Astrocyte (in vitro differentiated cells and primary cell): ENCODE measurements around the gene MED22. TPM values are rescaled to one million over a fixed set of nuclear protein-coding genes. Genes with fewer than 3 reads are reported as not detected.

Source experiments
- DNase-seq: peaks from one replicate; pipeline ENCODE4 v3.0.0-alpha.2; 2010; ENCODE audit warnings: low read depth
- FAIRE-seq: peaks from 2 replicates; lab custom pipeline; 2011; peaks lifted over from hg19 to GRCh38; lab: Jason Lieb, UNC
- H2AFZ ChIP-seq: 2 replicates; pipeline ENCODE4 v1.6.0; 2012; ENCODE audit warnings: low read depth, low read length, inconsistent platforms
- H3K27ac ChIP-seq: 2 replicates; pipeline ENCODE4 v1.5.1; 2011; ENCODE audit warnings: low read depth, low read length, inconsistent platforms
- H3K27me3 ChIP-seq: 2 replicates; pipeline ENCODE4 v1.6.0; 2011; ENCODE audit warnings: low read length, inconsistent platforms; ENCODE audit not compliant: insufficient read depth
- H3K36me3 ChIP-seq: 2 replicates; pipeline ENCODE4 v1.5.1; 2011; ENCODE audit warnings: low read length, inconsistent platforms; ENCODE audit not compliant: insufficient read depth
- H3K4me1 ChIP-seq: 2 replicates; pipeline ENCODE4 v1.5.1; 2011; ENCODE audit warnings: low read length, inconsistent platforms; ENCODE audit not compliant: insufficient read depth
- H3K4me2 ChIP-seq: 2 replicates; pipeline ENCODE4 v1.6.0; 2012; ENCODE audit warnings: low read length, inconsistent platforms
- H3K4me3 ChIP-seq: 2 replicates; pipeline ENCODE4 v1.5.1; 2011; ENCODE audit warnings: low read depth, mild to moderate bottlenecking, low read length, inconsistent platforms; ENCODE audit not compliant: insufficient read depth
- H3K79me2 ChIP-seq: 2 replicates; pipeline ENCODE4 v1.6.0; 2012; ENCODE audit warnings: mild to moderate bottlenecking, low read length, inconsistent platforms; ENCODE audit not compliant: insufficient read depth
- H3K9ac ChIP-seq: 2 replicates; pipeline ENCODE4 v1.6.0; 2012; ENCODE audit warnings: mild to moderate bottlenecking, low read length, inconsistent platforms
- H3K9me3 ChIP-seq: 2 replicates; pipeline ENCODE4 v1.5.1; 2012; ENCODE audit warnings: low read depth, mild to moderate bottlenecking, low read length, inconsistent platforms; ENCODE audit not compliant: insufficient read depth
- H4K20me1 ChIP-seq: 2 replicates; pipeline ENCODE4 v1.6.0; 2012; ENCODE audit warnings: low read length, inconsistent platforms; ENCODE audit not compliant: insufficient read depth
- H3K27ac Mint-ChIP-seq: one replicate; pipeline ENCODE4 v1.8.0; 2021; ENCODE audit warnings: mild to moderate bottlenecking, mixed read lengths; ENCODE audit not compliant: unreplicated experiment
- H3K27me3 Mint-ChIP-seq: one replicate; pipeline ENCODE4 v1.8.0; 2021; ENCODE audit warnings: low read depth, mixed read lengths; ENCODE audit not compliant: unreplicated experiment
- H3K36me3 Mint-ChIP-seq: one replicate; pipeline ENCODE4 v1.8.0; 2021; ENCODE audit warnings: low read depth, mixed read lengths; ENCODE audit not compliant: unreplicated experiment
- H3K4me1 Mint-ChIP-seq: one replicate; pipeline ENCODE4 v1.8.0; 2021; ENCODE audit warnings: low read depth, mixed read lengths; ENCODE audit not compliant: unreplicated experiment
- H3K4me3 Mint-ChIP-seq: one replicate; pipeline ENCODE4 v1.8.0; 2021; ENCODE audit warnings: mild to moderate bottlenecking, moderate library complexity, mixed read lengths; ENCODE audit not compliant: unreplicated experiment
- H3K9me3 Mint-ChIP-seq: one replicate; pipeline ENCODE4 v1.8.0; 2021; ENCODE audit warnings: mild to moderate bottlenecking, mixed read lengths; ENCODE audit not compliant: unreplicated experiment
- EZH2 ChIP-seq: IDR thresholded peaks from 2 replicates; pipeline ENCODE4 v1.6.1; 2012; ENCODE audit warnings: mild to moderate bottlenecking, low read length, inconsistent platforms; ENCODE audit not compliant: insufficient read depth
- total RNA-seq: library from RNA; stranded (reverse); gene quantifications from 2 replicates; pipeline ENCODE4 v1.2.1, GENCODE V29; 2021
- TF ChIP-seq, protein P1 (sequence below): IDR thresholded peaks from 2 replicates; pipeline ENCODE4 v1.5.1; 2011; ENCODE audit warnings: low read depth, mild to moderate bottlenecking, inconsistent platforms, low read length, moderate library complexity; ENCODE audit not compliant: insufficient read depth

The MED22 gene
- total RNA-seq, 1 donor from 2014 or later = 28.8 TPM

DNA sequence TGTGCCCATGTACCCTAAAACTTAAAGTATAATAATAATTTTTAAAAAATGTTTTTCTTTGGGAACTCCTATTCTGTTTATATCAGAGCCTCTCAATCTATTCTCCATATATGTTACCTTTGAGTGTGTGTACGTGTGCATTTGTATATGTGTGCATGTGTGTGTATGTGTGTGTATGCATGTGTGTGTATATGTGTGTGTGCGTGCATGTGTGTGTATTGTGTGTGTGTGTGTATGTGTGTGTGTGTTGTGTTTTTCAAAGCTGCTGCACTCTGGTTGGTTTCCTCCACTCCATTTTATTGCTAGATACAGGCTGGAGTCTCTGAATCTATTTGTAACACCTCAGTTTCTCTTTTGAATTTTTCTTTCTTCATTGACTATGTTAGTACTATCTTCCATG, 31.9 kb downstream of the MED22 start:
- no peak overlapping the region for H3K4me3 Mint-ChIP-seq
- peaks cover 24% of the 10 kb centered on the region for H3K27me3 Mint-ChIP-seq
- no peaks in the 10 kb centered on the region for H3K79me2 ChIP-seq
- H4K20me1 ChIP-seq = no peaks in the 10 kb centered on the region
- no peaks in the 10 kb centered on the region for H3K27me3 ChIP-seq
- no peaks in the 10 kb centered on the region for H3K9me3 ChIP-seq
- H3K4me1 Mint-ChIP-seq = no peaks in the 10 kb centered on the region
- no peaks in the 10 kb centered on the region for H3K36me3 ChIP-seq
- no peak for FAIRE-seq
- H3K4me1 ChIP-seq = no peaks in the 10 kb centered on the region
- TF ChIP-seq, protein P1, sequence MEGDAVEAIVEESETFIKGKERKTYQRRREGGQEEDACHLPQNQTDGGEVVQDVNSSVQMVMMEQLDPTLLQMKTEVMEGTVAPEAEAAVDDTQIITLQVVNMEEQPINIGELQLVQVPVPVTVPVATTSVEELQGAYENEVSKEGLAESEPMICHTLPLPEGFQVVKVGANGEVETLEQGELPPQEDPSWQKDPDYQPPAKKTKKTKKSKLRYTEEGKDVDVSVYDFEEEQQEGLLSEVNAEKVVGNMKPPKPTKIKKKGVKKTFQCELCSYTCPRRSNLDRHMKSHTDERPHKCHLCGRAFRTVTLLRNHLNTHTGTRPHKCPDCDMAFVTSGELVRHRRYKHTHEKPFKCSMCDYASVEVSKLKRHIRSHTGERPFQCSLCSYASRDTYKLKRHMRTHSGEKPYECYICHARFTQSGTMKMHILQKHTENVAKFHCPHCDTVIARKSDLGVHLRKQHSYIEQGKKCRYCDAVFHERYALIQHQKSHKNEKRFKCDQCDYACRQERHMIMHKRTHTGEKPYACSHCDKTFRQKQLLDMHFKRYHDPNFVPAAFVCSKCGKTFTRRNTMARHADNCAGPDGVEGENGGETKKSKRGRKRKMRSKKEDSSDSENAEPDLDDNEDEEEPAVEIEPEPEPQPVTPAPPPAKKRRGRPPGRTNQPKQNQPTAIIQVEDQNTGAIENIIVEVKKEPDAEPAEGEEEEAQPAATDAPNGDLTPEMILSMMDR = no peak
- no peak for TF ChIP-seq EZH2
- peaks cover 2% of the 10 kb centered on the region for H3K36me3 Mint-ChIP-seq
- H3K27ac ChIP-seq = no peak overlapping the region
- no peak overlapping the region for H2AFZ ChIP-seq
- no peaks in the 10 kb centered on the region for H3K9me3 Mint-ChIP-seq
- H3K9ac ChIP-seq = no peak overlapping the region
- no peak for DNase-seq
- no peak overlapping the region for H3K4me2 ChIP-seq
- no peak overlapping the region for H3K4me3 ChIP-seq
- no peak overlapping the region for H3K27ac Mint-ChIP-seq

DNA sequence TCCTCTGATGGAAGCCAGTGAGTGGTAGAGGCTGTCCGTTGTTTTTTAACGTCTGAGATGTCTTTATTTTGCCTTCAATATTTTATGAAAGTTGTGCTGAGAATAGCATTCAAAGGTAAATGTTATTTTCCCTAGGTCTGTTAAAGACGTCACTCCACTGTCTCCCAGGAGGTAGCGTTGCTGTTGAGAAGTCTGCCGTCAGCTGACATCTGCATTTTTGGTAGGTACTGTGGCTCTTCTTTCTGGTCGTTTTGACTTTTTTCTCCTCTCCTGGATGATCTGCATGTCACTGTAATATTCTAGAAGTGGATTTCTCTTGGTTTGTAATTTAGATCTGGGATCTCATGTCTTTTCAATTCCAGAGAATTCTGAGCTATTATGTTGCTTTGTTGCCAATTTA, 38.3 kb downstream of the MED22 start:
- FAIRE-seq = no peak

DNA sequence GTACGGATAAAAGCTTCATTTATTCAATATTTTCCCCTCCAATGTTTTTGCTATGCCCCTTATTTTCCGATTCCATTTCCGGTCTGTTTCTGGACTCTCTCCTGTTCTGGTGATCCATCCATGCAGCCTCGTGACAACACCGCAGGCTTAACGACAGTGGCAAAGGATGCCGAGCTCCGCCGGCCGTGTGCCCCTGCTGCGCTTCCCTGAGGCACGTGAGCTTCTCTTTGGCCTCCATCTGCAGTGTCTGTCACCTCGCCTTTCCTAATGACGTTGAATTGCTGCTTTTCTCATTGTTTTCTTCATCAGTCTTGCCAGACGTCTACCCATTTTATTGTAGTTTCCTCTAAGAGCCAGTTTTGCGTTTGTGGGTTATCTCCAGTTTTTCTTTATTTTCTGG, 40.6 kb downstream of the MED22 start:
- TF ChIP-seq EZH2 = no peak
- TF ChIP-seq, protein P1 = no peak
- Histone ChIP-seq H3K4me3 (no peak overlapping the region), H4K20me1 (no peaks in the 10 kb centered on the region), H3K27ac (no peak overlapping the region), H3K79me2 (no peaks in the 10 kb centered on the region), H2AFZ (no peak overlapping the region), H3K4me1 (no peaks in the 10 kb centered on the region), H3K36me3 (no peaks in the 10 kb centered on the region), H3K9ac (no peak overlapping the region), H3K4me2 (no peak overlapping the region), H3K27me3 (peaks cover 3% of the 10 kb centered on the region), H3K9me3 (no peaks in the 10 kb centered on the region)
- H3K36me3 Mint-ChIP-seq = no peaks in the 10 kb centered on the region
- no peak for FAIRE-seq
- no peak for DNase-seq
- H3K27me3 Mint-ChIP-seq = peaks cover 32% of the 10 kb centered on the region
- no peaks in the 10 kb centered on the region for H3K4me1 Mint-ChIP-seq
- H3K4me3 Mint-ChIP-seq = no peak overlapping the region
- H3K27ac Mint-ChIP-seq = no peak overlapping the region
- peaks cover 8% of the 10 kb centered on the region for H3K9me3 Mint-ChIP-seq

More for the DNA sequence above, 38.3 kb downstream of the MED22 start:
- Histone ChIP-seq H3K9me3 (no peaks in the 10 kb centered on the region), H3K9ac (no peak overlapping the region), H3K4me1 (no peaks in the 10 kb centered on the region), H3K79me2 (no peaks in the 10 kb centered on the region), H3K27ac (no peak overlapping the region), H2AFZ (no peak overlapping the region), H3K36me3 (no peaks in the 10 kb centered on the region), H3K27me3 (peaks cover 3% of the 10 kb centered on the region), H4K20me1 (no peaks in the 10 kb centered on the region), H3K4me3 (no peak overlapping the region), H3K4me2 (no peak overlapping the region)
- TF ChIP-seq, protein P1 = no peak
- no peak for TF ChIP-seq EZH2
- Mint-ChIP-seq H3K27me3 (peaks cover 24% of the 10 kb centered on the region), H3K36me3 (no peaks in the 10 kb centered on the region), H3K27ac (no peak overlapping the region), H3K9me3 (peaks cover 6% of the 10 kb centered on the region), H3K4me3 (no peak overlapping the region), H3K4me1 (no peaks in the 10 kb centered on the region)
- DNase-seq = no peak
